Muscle of leg (tissue), 11 donors: ENCODE measurements around the gene HDAC9. TPM values are rescaled to one million over a fixed set of nuclear protein-coding genes. Genes with fewer than 3 reads are reported as not detected.
"Not testable (repeated sequence)": the region's sequence is repeated elsewhere in the genome, so short reads cannot be mapped to it uniquely, and the experiment has no call there.

Source experiments
- DNase-seq: peaks from one replicate; pipeline ENCODE4 v3.0.0; 2013
- H3K27ac ChIP-seq: one replicate; pipeline ENCODE4 v1.5.1; 2013; ENCODE audit warnings: mild to moderate bottlenecking, low read length, control low read depth
- H3K27me3 ChIP-seq: one replicate; pipeline ENCODE4 v1.6.1; 2013; ENCODE audit warnings: low read length; ENCODE audit not compliant: control insufficient read depth, insufficient read depth
- H3K36me3 ChIP-seq: one replicate; pipeline ENCODE4 v1.6.1; 2013; ENCODE audit warnings: low read length; ENCODE audit not compliant: control insufficient read depth, insufficient read depth
- H3K4me1 ChIP-seq: one replicate; pipeline ENCODE4 v1.6.1; 2013; ENCODE audit warnings: low read length; ENCODE audit not compliant: control insufficient read depth, insufficient read depth
- H3K4me3 ChIP-seq: one replicate; pipeline ENCODE4 v1.5.1; 2013; ENCODE audit warnings: low read length, control low read depth
- H3K9me3 ChIP-seq: replicated peaks from 2 replicates; pipeline ENCODE4 v1.6.1; 2013; ENCODE audit warnings: low read depth, low read length; ENCODE audit not compliant: control insufficient read depth
- WGBS: methylation state at CpG from one replicate; pipeline ENCODE4 v1.1.5; 2013; ENCODE audit warnings: missing lambda C conversion rate; ENCODE audit not compliant: insufficient coverage; 5-methylcytosine and 5-hydroxymethylcytosine counted together
- polyA plus RNA-seq, 8 donors: library from polyadenylated mRNA; unstranded; fragments of 120-200 nt; gene quantifications; one replicate each; pipeline versions ENCODE4 v1.2.1 to v1.2.3, GENCODE V29; 2013; ENCODE audit warnings: inconsistent platforms in 1 of 8, low replicate concordance in 1 of 8; ENCODE audit not compliant: insufficient read length in 8 of 8, insufficient read depth in 1 of 8
- total RNA-seq: library from RNA; stranded (reverse); fragments of 120-200 nt; gene quantifications from one replicate; pipeline ENCODE4 v1.2.4, GENCODE V29; 2013

Gene HDAC9
- total and polyA plus RNA-seq, 9 donors, result 11.9 to 38.2 (median 21.2) TPM

GRCh38 chr7:18700147-18700546 is 204.6 kb downstream of the HDAC9 start:
- Histone ChIP-seq H3K27ac (no peak overlapping the region), H3K4me3 (no peak overlapping the region), H3K4me1 (no peaks in the 10 kb centered on the region), H3K9me3 (no peaks in the 10 kb centered on the region), H3K27me3 (no peaks in the 10 kb centered on the region), H3K36me3 (no peaks in the 10 kb centered on the region)
- no peak for DNase-seq
- WGBS, result no CpG with 5 or more reads among the region's 7 CpGs

- no peaks in the 10 kb centered on the region for H3K4me1 ChIP-seq
- no peaks in the 10 kb centered on the region for H3K9me3 ChIP-seq
- DNase-seq, result peak; percentile 12
- H3K27ac ChIP-seq, result no peak overlapping the region
- no peaks in the 10 kb centered on the region for H3K36me3 ChIP-seq
- 61% methylated on average over 10 of the region's 17 CpGs for WGBS
- no peak overlapping the region for H3K4me3 ChIP-seq
- H3K27me3 ChIP-seq, result no peaks in the 10 kb centered on the region
Observed at GRCh38 chr7:18702071-18702829, 206.7 kb downstream of the HDAC9 start.

- DNase-seq, result no peak
- Histone ChIP-seq H3K4me3 (no peak overlapping the region), H3K4me1 (no peaks in the 10 kb centered on the region), H3K9me3 (no peaks in the 10 kb centered on the region), H3K27me3 (no peaks in the 10 kb centered on the region), H3K27ac (no peak overlapping the region), H3K36me3 (no peaks in the 10 kb centered on the region)
Observed at GRCh38 chr7:18703685-18704084, 208.1 kb downstream of the HDAC9 start.

- DNase-seq, result no peak
- Histone ChIP-seq H3K27ac (no peak overlapping the region), H3K4me3 (no peak overlapping the region), H3K27me3 (no peaks in the 10 kb centered on the region), H3K9me3 (no peaks in the 10 kb centered on the region), H3K4me1 (no peaks in the 10 kb centered on the region), H3K36me3 (no peaks in the 10 kb centered on the region)
- 73% methylated on average over 3 of the region's 3 CpGs for WGBS
Observed at GRCh38 chr7:18706670-18707069, 211.1 kb downstream of the HDAC9 start.

GRCh38 chr7:18708204-18708603 is 212.7 kb downstream of the HDAC9 start:
- no peaks in the 10 kb centered on the region for H3K4me1 ChIP-seq
- WGBS, result no CpG with 5 or more reads among the region's 1 CpG
- H3K4me3 ChIP-seq, result no peak overlapping the region
- no peaks in the 10 kb centered on the region for H3K27me3 ChIP-seq
- no peak overlapping the region for H3K27ac ChIP-seq
- no peaks in the 10 kb centered on the region for H3K9me3 ChIP-seq
- H3K36me3 ChIP-seq, result no peaks in the 10 kb centered on the region
- no peak for DNase-seq

GRCh38 chr7:18715988-18716387 is 220.4 kb downstream of the HDAC9 start:
- DNase-seq, result no peak
- Histone ChIP-seq H3K4me1 (no peaks in the 10 kb centered on the region), H3K27me3 (no peaks in the 10 kb centered on the region), H3K4me3 (no peak overlapping the region), H3K27ac (no peak overlapping the region), H3K9me3 (no peaks in the 10 kb centered on the region), H3K36me3 (no peaks in the 10 kb centered on the region)
- WGBS, result no CpG with 5 or more reads among the region's 2 CpGs

- 60% methylated on average over 1 of the region's 5 CpGs for WGBS
- no peak for DNase-seq
- H3K36me3 ChIP-seq, result no peaks in the 10 kb centered on the region
Observed at GRCh38 chr7:18721429-18721828, 225.9 kb downstream of the HDAC9 start.

GRCh38 chr7:18724318-18724717 is 228.8 kb downstream of the HDAC9 start:
- no peak for DNase-seq
- H3K36me3 ChIP-seq, result no peaks in the 10 kb centered on the region
- no peak overlapping the region for H3K27ac ChIP-seq
- no peaks in the 10 kb centered on the region for H3K27me3 ChIP-seq
- H3K9me3 ChIP-seq, result no peaks in the 10 kb centered on the region
- no CpG with 5 or more reads among the region's 2 CpGs for WGBS
- peaks cover 3% of the 10 kb centered on the region for H3K4me1 ChIP-seq
- no peak overlapping the region for H3K4me3 ChIP-seq

More at GRCh38 chr7:18721429-18721828, 225.9 kb downstream of the HDAC9 start:
- H3K4me1 ChIP-seq, result no peaks in the 10 kb centered on the region
- no peaks in the 10 kb centered on the region for H3K9me3 ChIP-seq
- no peak overlapping the region for H3K4me3 ChIP-seq
- H3K27me3 ChIP-seq, result no peaks in the 10 kb centered on the region
- no peak overlapping the region for H3K27ac ChIP-seq

- no peaks in the 10 kb centered on the region for H3K27me3 ChIP-seq
- H3K4me1 ChIP-seq, result peaks cover 3% of the 10 kb centered on the region
- 41% methylated on average over 15 of the region's 18 CpGs for WGBS
- DNase-seq, result peak; percentile 56
- H3K27ac ChIP-seq, result no peak overlapping the region
- no peaks in the 10 kb centered on the region for H3K36me3 ChIP-seq
- no peak overlapping the region for H3K4me3 ChIP-seq
- H3K9me3 ChIP-seq, result no peaks in the 10 kb centered on the region
Observed at GRCh38 chr7:18727115-18727870, 231.7 kb downstream of the HDAC9 start.

- DNase-seq, H3K27ac ChIP-seq, H3K36me3 ChIP-seq, H3K4me1 ChIP-seq, H3K4me3 ChIP-seq, H3K9me3 ChIP-seq, H3K27me3 ChIP-seq: not testable (repeated sequence)
- WGBS, result no CpG with 5 or more reads among the region's 2 CpGs
Observed at GRCh38 chr7:18736012-18736411, 240.5 kb downstream of the HDAC9 start.
